Stimulated activated CD4-positive, alpha-beta T cell treated with anti-CD3 and anti-CD28 coated beads, TNF-alpha, amount 100 ng/mL, for 4 hours (primary cell): ENCODE data around the gene TPST1.
"Not testable (repeated sequence)": the region's sequence is repeated elsewhere in the genome, so short reads cannot be mapped to it uniquely, and the experiment has no call there.

Experiments
- DNase-seq, 3 experiments: peaks; one replicate each; pipeline ENCODE4 v3.0.0-alpha.2; 2020; ENCODE audit warnings: low read depth in 3 of 3

The TPST1 gene

DNA sequence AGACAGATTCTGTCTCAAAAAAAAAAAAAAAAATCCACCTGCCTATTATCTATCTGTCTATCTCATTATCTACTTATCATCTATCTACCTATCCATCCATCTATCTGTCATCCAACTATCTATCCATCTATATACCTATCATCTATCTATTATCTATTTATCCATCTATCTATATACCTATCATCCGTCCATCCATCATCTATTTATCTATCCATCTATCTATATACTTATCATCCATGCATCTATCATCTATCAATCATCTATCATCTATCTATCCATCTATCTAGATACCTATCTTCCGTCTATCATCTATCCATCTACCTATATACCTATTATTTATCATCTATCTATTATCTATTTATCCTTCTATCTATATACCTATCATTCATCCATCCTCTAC lies 16.5 kb upstream of the TPST1 start:
- DNase-seq = no peak

DNA sequence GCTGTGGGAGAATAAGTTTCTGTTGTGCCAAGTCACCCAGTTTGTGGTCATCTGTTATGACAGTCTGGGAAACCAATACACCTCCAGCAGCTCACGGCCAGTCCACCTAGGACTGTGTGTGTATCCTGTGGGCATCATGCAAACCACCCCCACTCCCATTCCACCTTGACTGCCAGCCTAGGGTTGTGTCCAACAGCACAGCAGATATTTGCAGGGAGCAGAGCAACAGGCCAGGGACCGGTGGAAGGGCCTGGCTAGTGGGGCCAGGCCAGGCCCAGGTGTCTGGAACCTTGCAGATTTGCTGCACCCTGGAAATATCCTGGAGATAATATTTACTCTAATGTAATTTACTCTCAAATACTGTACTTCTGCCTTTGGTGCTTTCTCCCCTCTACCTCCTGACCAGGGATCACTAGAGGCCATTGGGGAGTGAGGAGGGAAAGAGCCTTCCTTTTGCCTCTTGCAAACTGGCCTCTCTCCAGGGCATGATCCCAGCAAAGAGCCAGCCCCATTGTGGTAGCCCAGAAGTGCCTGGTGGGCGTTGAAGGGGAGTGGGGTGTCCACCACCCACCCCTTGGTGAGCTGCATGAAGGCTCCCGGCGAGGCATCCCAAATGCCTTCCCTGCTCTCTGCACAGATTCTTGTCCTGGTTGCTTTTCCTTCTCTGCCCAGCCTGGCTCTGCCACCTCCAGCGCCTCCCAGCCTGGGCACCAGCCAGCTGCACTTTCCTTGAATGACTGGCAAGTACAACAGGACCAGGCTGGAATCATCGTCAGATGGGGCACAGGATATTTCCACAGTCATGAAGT lies 15.2 kb upstream of the TPST1 start:
- no peak for DNase-seq

DNA sequence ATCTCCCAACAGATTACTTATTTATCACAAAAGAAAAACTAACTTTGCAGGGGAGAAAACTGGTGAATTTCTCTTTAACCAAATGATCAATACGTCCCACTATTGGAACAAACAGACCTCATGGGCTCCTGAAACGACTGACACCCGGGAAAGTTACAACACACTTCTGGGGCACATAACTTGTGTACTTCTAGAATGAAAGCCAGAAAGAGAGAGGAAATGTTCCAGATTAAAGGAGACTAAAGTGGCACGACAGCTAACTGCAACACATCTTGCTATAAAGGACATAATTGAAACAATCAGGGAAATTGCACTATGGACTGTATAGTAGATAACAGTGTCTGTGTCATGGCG lies 14.7 kb upstream of the TPST1 start:
- no peak for DNase-seq

DNA sequence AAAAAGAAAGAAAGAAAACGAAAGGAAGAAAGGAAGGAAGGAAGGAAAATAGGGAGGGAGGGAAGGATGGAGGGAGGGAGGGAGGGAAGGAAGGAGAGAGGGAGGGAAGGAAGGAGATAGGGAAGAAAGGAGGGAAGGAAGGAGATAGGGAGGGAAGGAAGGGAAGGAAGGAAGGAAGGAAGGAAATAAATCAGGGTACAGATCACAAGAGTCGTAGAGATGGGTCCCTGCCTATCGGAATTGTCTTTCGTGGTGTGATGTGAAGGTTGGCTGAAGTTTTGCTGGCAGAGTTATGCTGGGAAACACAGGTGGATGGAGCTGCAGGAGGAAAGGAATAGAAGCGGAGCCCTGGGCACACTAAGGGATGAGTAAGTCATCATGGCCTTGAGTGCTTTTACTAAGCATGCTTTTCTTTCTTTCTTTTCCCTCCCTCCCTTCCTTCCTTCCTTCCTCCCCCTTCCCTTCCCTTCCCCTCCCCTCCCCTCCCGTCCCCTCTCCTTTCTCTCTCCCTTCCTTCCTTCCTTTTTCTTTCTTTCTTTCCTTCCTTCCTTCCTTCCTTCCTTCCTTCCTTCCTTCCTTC lies 11.9 kb upstream of the TPST1 start:
- no peak for DNase-seq

DNA sequence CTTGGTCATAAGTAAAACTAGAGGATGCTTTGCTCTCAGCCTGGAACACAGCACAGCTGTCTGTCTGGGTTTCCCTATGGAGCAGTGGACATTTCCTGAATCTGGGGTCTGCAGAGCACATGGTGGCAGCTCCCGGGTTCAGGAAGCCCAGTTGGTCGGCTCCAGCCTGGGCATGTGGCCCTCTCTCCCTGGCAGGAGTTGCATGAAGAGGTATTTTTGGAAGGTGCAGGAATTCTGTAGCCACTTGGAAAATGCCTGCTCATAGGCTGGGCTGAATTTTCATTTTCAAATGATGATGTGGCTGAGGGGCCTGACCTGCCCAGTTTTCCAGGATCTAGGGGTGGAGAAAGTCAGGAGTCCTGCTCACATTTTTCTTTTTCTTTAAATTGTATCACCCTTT lies 6.7 kb upstream of the TPST1 start:
- DNase-seq = no peak

DNA sequence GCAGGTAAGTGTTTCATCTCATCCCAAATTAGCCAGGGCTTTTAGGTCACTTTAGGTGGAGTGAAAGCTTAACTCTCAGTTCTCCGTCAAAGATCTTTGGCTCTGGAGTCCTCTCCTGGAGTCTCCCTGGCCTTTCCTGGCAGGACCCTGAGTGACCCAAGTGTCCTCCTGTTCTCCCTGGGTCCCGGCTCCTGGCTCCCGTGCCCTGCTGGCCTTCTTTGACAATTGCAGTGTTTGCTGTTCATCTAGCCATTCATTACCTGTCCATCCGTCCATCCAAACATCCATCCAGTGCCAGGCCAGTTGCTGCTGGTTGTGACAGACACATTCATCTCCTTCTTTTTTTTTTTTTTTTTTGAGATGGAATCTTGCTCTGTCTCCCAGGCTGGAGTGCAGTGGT lies 6.2 kb upstream of the TPST1 start:
- no peak for DNase-seq

DNA sequence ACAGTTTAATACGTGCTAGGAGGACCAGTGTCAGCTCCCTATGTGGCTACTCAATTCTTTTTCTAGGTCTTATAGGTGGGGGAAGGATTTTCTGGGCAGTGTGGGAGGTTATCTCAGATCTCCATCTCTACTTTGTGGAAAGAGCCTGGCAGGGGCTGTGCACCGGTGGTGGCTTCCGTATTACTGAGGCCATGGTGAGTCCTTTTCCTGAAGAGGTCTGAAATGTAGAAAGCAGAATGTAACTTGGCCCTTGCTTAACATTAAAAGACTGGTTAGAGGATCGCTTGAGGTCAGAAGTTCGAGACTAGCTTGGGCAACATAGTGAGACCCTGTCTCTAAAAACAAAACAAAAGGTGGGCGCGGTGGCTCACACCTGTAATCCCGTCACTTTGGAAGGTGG lies 2.7 kb upstream of the TPST1 start:
- DNase-seq = no peak

DNA sequence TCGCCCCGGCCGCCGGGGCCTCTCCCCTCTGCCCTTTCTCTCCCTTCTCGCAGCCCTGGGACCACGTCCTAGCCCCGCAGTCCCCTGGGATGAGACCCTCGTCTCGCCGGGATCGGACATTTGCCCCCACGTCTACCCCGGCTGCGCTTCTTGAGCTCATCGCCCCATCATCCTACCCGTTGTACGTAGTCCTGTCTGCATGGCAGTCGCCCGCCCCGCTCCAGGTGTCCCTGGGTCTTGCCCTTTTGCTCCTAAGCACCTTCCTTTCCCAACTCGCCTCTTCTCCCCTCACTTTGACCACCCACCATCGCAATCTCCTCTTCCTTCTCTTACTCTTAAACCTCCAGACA lies 582 bp downstream of the TPST1 start:
- peak in 1 of 3 experiments; percentile 9 for DNase-seq

DNA sequence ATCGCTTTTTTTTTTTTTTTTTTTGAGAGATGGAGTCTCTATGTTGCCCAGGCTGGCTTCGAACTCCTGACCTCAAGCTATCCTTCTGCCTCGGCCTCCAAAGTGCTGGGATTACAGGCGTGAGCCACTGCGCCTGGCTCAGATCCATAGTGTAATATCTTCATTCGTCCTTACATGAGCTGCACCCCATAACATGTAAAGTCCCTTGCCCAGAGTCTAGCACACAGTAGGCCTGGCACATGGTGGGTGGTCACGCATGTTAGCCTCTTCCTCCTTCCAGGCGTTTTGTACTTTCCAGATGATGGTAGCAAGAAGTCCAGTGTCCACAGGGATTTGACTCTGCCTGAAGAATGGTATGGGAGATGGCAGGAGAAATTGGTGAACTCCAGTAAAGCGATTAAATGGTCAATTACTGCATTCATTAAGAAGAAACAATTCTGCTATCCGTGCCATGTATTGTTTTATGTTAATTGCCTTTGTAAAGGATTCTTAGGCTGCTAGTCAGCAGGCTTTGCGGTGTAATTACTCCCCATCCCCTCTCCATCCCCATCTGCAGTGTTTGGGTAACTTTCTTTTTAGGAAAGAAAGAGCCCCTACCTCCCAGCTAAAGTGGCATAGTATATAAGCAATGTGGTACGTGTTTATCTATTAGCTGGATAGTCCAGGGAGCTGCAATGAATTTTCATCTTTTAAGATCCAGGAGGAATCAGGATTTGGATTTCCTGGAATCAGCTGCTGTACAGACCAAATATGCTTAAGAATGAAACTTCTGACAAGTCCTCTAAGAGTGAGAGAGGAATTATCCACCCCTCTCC lies 1.2 kb downstream of the TPST1 start:
- no peak for DNase-seq

DNA sequence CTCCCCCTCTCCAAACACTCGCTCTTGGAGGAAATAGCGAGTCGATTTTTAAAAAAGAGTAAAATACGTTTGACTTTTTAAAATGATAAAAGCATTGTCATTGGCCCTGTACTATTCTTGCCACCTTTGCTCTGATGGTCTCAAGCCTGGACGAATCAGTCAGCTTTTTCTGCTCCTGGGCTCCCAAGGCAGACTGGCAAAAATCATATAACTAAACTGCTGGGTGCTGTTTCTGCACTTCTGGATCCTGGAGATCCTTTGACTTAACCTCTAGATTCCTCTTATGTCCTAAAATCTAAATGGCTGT lies 1.8 kb downstream of the TPST1 start:
- no peak for DNase-seq

DNA sequence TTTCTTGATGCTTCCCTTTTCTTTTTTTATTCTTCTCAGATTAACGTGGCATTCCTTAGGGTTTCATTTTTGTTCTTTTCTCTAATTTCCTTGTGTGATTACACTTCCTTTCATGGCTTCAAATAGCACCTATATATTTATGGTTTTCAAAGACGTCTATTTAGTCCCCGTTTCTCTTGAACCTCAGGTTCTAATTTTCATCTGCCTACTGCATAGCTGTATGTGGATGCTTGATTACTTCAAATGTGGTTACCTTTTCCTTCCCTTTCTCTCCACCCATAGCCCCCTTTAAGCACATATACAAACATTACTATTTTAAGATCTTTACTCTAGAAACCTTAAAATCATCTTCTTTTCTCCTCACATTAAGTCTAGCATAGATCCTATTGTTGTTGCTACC lies 2.4 kb downstream of the TPST1 start:
- DNase-seq = no peak

DNA sequence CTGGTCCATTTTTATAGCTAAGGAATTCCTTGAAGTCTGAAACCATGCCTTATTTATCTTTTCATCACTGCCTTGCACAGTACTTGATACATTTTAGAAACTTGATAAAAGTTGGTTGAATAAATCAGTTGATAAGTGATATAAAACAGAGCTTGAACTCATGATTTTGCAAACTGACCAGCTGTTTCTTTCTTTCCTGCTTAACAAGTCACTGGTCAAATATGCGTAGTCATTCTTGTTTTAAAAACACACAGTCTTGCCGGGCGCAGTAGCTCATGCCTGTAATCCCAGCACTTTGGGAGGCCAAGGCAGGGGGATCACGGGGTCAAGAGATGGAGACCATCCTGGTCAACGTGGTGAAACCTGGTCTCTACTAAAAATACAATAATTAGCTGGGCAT lies 6.3 kb downstream of the TPST1 start:
- no peak for DNase-seq

DNA sequence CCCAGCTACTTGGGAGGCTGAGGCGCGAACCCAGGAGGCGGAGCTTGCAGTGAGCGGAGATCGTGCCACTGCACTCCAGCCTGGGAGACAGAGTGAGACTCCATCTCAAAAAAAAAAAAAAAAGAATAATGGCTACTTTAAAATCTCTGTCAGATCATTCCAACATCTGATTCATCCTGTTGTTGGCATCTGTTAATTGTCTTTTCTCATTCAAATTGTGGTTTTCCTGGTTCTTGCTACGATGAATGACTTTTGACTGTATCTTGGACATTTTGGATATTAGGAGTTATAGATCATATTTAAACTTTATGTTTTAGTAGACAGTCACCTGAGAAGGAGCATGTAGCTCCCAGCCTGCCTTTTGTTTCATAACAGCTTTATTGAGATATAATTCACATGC lies 8.5 kb downstream of the TPST1 start:
- DNase-seq = no peak

DNA sequence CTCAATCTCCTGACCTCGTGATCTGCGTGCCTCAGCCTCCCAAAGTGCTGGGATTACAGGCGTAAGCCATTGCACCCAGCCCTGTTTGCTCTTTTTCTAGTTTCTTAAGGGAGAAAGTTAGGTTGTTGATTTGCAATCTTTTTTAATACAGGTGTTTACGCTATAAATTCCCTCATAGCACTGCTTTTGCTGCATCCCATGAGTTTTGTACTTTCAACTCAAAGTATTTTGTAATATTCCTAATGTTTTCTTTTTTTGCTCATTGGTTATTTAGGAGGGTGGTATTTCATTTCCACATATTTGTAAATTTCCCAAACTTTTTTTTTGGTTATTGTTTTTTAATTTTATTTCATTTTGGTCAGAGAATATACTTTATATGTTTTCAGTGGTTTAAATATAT lies 11.6 kb downstream of the TPST1 start:
- DNase-seq = no peak

DNA sequence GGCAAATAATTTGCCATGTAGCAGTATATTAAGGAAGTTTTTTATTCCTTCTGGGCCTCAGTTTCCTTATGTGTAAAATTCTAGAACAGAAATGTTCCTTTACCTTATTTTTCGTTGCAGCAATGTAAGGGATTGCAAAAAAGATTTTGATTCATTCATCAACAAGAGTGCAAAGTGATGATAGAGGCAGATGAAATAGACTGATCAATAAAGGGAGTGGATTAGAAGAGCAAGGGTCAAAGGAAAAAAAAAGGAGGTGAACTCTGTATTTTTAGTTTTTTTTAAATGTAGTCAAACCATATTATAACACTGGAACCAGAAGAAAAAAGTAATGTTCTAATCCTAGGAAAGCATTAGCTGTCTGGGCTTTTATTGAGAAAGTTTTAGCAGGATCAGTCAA lies 14.7 kb downstream of the TPST1 start:
- no peak for DNase-seq

DNA sequence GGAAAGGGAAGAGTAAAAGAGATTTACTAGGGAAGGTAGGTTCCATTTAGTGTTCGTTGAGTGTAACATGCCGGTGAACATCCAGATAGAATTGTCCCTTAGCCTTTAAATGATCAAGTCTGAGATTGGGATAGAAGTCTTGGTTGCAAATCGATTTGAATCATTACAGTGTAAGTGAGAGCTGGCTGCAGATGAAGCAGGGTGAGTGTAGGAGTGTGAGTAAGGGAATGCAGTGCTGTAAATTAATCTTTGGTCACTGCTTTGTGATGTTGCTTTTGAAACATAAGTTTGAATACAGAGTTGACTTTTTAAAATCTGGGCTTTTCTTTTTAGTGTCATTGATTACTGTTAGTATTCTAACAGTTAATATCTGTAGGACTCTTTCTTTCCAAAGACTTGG lies 16.3 kb downstream of the TPST1 start:
- no peak for DNase-seq

DNA sequence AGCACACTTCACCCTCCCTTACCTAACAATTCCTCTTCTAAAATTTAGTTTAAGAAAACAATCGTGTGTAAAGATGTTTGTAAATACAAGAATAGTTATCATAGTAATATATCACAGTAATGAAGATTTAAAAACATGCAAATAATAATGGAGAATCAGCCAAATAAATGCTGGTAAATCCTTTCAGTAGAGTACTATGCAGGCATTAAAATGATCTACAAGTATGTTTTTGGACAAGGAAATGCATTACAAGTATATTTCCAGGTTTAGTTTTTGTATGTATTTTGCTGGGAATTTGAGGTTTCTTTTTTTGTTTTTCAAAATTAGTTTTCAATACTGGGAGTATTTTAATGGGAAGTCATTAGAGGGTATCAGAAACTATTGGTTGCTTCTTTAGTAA lies 22.7 kb downstream of the TPST1 start:
- DNase-seq = no peak

DNA sequence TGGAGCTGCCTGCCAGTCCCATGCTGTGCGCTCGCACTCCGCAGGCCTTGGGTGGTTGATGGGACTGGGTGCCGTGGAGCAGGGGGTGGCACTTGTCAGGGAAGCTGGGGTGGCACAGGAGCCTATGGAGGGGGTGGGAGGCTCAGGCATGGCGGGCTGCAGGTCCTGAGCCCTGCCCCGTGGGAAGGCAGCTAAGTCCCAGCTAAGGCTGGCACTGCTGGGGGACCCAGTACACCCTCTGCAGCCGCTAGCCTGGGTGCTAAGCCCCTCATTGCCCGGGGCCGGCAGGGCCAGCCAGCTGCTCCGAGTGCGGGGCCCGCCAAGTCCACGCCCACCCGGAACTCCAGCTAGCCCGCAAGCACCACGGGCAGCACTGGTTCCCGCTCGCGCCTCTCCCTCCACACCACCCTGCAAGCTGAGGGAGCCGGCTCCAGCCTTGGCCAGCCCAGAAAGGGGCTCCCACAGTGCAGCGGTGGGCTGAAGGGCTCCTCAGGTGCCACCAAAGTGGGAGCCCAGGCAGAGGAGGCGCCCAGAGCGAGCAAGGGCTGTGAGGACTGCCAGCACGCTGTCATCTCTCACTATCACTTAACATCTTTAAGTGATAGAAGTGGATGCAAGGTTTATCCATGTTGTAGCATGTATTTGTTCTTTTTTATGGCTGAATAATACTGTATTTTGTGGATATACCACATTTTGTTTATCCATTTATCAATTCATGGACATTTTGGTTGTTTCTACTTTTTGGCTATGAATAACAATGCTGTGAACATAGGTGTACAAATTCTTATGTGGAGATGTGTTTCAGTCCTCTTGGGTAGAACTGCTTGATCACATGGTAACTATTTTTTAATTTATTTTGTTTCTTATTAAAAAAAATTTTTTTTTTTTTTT lies 26.4 kb downstream of the TPST1 start:
- not testable (repeated sequence) for DNase-seq

DNA sequence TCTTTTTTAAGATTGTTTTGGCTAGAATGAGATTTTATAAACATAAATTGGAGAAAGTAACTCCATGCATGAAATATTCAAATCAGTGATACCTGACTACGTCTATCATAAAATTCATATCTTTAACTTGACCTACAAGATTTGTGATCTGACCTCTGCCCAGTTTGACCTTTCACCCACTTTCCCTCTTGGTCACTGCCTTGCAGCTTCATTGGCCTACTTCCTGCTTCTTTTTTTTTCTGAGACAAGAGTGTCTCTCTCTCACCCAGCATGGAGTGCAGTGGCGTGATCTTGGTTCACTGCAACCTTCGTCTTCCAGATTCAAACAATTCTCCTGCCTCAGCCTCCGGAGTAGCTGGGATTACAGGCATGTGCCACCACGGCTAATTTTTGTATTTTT lies 28.5 kb downstream of the TPST1 start:
- DNase-seq = no peak

DNA sequence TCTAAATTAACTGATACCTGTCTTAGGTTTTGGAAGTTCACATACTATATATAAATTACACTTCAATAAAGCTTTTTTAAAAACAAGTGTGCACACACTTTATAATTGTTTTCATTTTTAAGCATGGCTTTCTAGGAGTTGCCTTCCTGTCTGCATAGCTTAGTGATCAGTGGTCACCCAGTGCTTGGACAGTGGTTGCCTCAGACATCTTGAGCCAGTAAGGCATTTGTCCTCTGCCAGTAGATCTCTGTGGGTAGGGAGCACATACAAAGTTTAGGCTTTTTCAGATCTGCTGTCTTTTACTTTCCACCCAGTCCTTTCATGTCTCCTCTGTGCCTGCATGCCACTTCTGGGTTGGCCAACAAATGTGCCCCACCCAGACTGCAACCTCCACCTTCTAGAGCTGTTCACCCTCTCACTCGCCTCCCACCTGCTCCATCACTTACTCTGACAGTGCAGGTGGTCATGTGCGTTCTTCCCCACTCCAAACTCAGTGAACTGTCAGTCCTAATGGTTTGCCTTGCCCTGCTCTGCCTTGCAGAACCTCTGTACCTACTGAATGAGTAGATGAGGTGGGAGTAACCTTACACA lies 31.7 kb downstream of the TPST1 start:
- DNase-seq = no peak

DNA sequence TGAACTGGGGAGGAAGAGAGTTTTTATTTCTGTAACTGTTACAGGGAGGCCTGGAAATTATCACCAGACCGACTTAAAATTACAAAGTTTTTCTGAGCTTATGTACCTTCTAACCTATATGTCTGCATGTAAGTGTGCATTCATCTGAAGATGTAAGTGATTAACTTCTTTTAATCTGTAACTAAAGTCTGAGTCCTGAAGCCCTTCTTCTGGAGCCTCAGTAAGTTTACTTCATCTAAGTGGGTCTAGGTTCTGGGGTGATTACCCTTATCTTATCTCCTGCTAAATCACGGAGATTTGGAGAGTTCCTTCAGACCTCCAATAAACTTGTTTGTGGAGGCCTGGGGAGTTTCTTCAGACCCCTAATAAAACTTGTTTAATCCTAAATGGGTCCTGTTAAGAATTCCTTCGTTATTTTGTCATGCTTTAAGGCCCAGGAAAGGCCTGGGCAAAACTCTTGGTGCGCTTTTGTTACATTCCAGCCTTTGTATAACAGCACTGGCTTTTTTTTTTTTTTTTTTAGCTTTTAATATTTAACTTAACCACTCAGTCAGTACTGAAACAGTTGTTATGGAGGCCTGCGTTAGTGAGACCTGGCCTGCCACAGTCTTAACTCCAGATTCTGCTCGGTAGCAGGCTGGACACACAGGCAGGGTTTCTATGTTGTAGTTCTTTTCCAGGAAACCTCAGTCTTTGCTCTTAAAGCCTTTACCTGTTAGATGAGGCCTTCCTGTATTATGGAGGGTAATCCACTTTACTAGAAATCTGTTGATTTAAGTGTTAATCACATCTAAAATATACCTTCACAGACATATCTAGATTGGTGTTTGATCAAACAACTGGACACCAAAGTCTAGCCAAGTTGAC lies 33.0 kb downstream of the TPST1 start:
- no peak for DNase-seq
